Endothelial cell (in vitro differentiated cells): ENCODE results near the gene LGR4. TPM values are rescaled to one million over a fixed set of nuclear protein-coding genes. Genes with fewer than 3 reads are reported as not detected.

Experiments
- DNase-seq: peaks from one replicate; pipeline ENCODE4 v3.0.0; 2021; ENCODE audit warnings: low spot score
- H3K27ac Mint-ChIP-seq: one replicate; pipeline ENCODE4 v1.8.0; 2021; ENCODE audit warnings: mixed read lengths, inconsistent platforms; ENCODE audit not compliant: unreplicated experiment
- H3K27me3 Mint-ChIP-seq: one replicate; pipeline ENCODE4 v1.8.0; 2021; ENCODE audit warnings: mild to moderate bottlenecking, moderate library complexity, mixed read lengths, inconsistent platforms; ENCODE audit not compliant: unreplicated experiment
- H3K36me3 Mint-ChIP-seq: one replicate; pipeline ENCODE4 v1.8.0; 2021; ENCODE audit warnings: mild to moderate bottlenecking, low read depth, mixed read lengths, inconsistent platforms; ENCODE audit not compliant: unreplicated experiment
- H3K4me1 Mint-ChIP-seq: one replicate; pipeline ENCODE4 v1.8.0; 2021; ENCODE audit warnings: mild to moderate bottlenecking, mixed read lengths, inconsistent platforms; ENCODE audit not compliant: unreplicated experiment
- H3K4me3 Mint-ChIP-seq: one replicate; pipeline ENCODE4 v1.8.0; 2021; ENCODE audit warnings: mild to moderate bottlenecking, mixed read lengths, inconsistent platforms; ENCODE audit not compliant: unreplicated experiment
- H3K9me3 Mint-ChIP-seq: one replicate; pipeline ENCODE4 v1.8.0; 2021; ENCODE audit warnings: mixed read lengths, inconsistent platforms; ENCODE audit not compliant: unreplicated experiment
- CTCF ChIP-seq: fragments of 200-600 bp; sonication (generic); IDR thresholded peaks from one replicate; pipeline ENCODE4 v1.5.0; 2021; ENCODE audit warnings: antibody characterized with exemption; ENCODE audit not compliant: unreplicated experiment
- total RNA-seq: library from RNA; stranded (reverse); fragmentation: NEBNext Ultra II Directional; extraction: Animal tissue kit (Norgen Biotek cat#: 25700); gene quantifications from one replicate; pipeline ENCODE4 v1.2.1, GENCODE V29; 2021; ENCODE audit not compliant: unreplicated experiment

Gene LGR4
- total RNA-seq, 1 donor from 2014 or later, result 10.8 TPM

GRCh38 chr11:27410272-27410671 is 62.3 kb downstream of the LGR4 start:
- no peaks in the 10 kb centered on the region for H3K4me1 Mint-ChIP-seq
- H3K27me3 Mint-ChIP-seq, result no peaks in the 10 kb centered on the region
- H3K36me3 Mint-ChIP-seq, result no peaks in the 10 kb centered on the region
- H3K9me3 Mint-ChIP-seq, result no peaks in the 10 kb centered on the region
- DNase-seq, result no peak
- H3K27ac Mint-ChIP-seq, result no peak overlapping the region
- TF ChIP-seq CTCF, result no peak
- no peak overlapping the region for H3K4me3 Mint-ChIP-seq

GRCh38 chr11:27409742-27410141 is 62.8 kb downstream of the LGR4 start:
- no peak for TF ChIP-seq CTCF
- Mint-ChIP-seq H3K4me3 (no peak overlapping the region), H3K9me3 (no peaks in the 10 kb centered on the region), H3K4me1 (no peaks in the 10 kb centered on the region), H3K36me3 (no peaks in the 10 kb centered on the region), H3K27ac (no peak overlapping the region), H3K27me3 (no peaks in the 10 kb centered on the region)
- no peak for DNase-seq

GRCh38 chr11:27409049-27409448 is 63.5 kb downstream of the LGR4 start:
- H3K27me3 Mint-ChIP-seq, result no peaks in the 10 kb centered on the region
- H3K27ac Mint-ChIP-seq, result no peak overlapping the region
- no peak overlapping the region for H3K4me3 Mint-ChIP-seq
- no peak for DNase-seq
- TF ChIP-seq CTCF, result no peak
- H3K9me3 Mint-ChIP-seq, result no peaks in the 10 kb centered on the region
- H3K36me3 Mint-ChIP-seq, result no peaks in the 10 kb centered on the region
- peaks cover 4% of the 10 kb centered on the region for H3K4me1 Mint-ChIP-seq

- no peak overlapping the region for H3K27ac Mint-ChIP-seq
- no peak for TF ChIP-seq CTCF
- H3K27me3 Mint-ChIP-seq, result no peaks in the 10 kb centered on the region
- no peaks in the 10 kb centered on the region for H3K9me3 Mint-ChIP-seq
- H3K4me1 Mint-ChIP-seq, result peaks cover 4% of the 10 kb centered on the region
- no peak for DNase-seq
- no peaks in the 10 kb centered on the region for H3K36me3 Mint-ChIP-seq
- no peak overlapping the region for H3K4me3 Mint-ChIP-seq
Observed at GRCh38 chr11:27408246-27408800, 64.3 kb downstream of the LGR4 start.

GRCh38 chr11:27406498-27407354 is 65.9 kb downstream of the LGR4 start:
- no peak overlapping the region for H3K4me3 Mint-ChIP-seq
- no peak for DNase-seq
- peaks cover 4% of the 10 kb centered on the region for H3K4me1 Mint-ChIP-seq
- H3K27ac Mint-ChIP-seq, result no peak overlapping the region
- H3K9me3 Mint-ChIP-seq, result no peaks in the 10 kb centered on the region
- TF ChIP-seq CTCF, result no peak
- H3K27me3 Mint-ChIP-seq, result no peaks in the 10 kb centered on the region
- H3K36me3 Mint-ChIP-seq, result no peaks in the 10 kb centered on the region
